NCI-H460 (cell line): ENCODE measurements around the gene NLRP6. TPM values are rescaled to one million over a fixed set of nuclear protein-coding genes. Genes with fewer than 3 reads are reported as not detected.
"Not testable (repeated sequence)": the region's sequence is repeated elsewhere in the genome, so short reads cannot be mapped to it uniquely, and the experiment has no call there.

Experiments
- DNase-seq: peaks from one replicate; pipeline ENCODE4 v3.0.0-alpha.2; 2016; ENCODE audit warnings: low read depth; ENCODE audit errors: extremely low read depth
- total RNA-seq: library from RNA; depleted of rRNA; stranded (reverse); fragments of >200 nt; shearing (Covaris generic); gene quantifications from 2 replicates; pipeline ENCODE4 v1.2.3, GENCODE V29; 2014

The NLRP6 gene
- total RNA-seq, 1 experiment from 2014 or later: not detected

- no peak for DNase-seq
These were observed 2.7 kb downstream of the NLRP6 start for GRCh38 chr11:280706-281485.

- no peak for DNase-seq
These were observed 3.4 kb downstream of the NLRP6 start for GRCh38 chr11:281486-282161.

- no peak for DNase-seq
These were observed 4.0 kb downstream of the NLRP6 start for GRCh38 chr11:282171-282570.

- DNase-seq: no peak
These were observed 4.6 kb downstream of the NLRP6 start for GRCh38 chr11:282630-283360.

- no peak for DNase-seq
These were observed 5.3 kb downstream of the NLRP6 start for GRCh38 chr11:283405-284104.

- no peak for DNase-seq
These were observed 6.2 kb downstream of the NLRP6 start for GRCh38 chr11:284105-285020.

- DNase-seq: no peak
These were observed 7.0 kb downstream of the NLRP6 start for GRCh38 chr11:285021-285893.

GRCh38 chr11:285894-286220 is 7.7 kb downstream of the NLRP6 start:
- DNase-seq: no peak

- DNase-seq: not testable (repeated sequence)
These were observed 9.0 kb downstream of the NLRP6 start for GRCh38 chr11:286977-287820.

- no peak for DNase-seq
These were observed 9.7 kb downstream of the NLRP6 start for GRCh38 chr11:287821-288477.

GRCh38 chr11:288478-289397 is 10.5 kb downstream of the NLRP6 start, which contains the start of gene PGGHG:
PGGHG (plus strand) TSS chr11:289126; CDS start chr11:289817, 691 bp downstream.
- DNase-seq: no peak

- DNase-seq: no peak
These were observed 11.1 kb downstream of the NLRP6 start for GRCh38 chr11:289398-289711.

- no peak for DNase-seq
These were observed 11.8 kb downstream of the NLRP6 start for GRCh38 chr11:289712-290620.

- no peak for DNase-seq
These were observed 12.5 kb downstream of the NLRP6 start for GRCh38 chr11:290621-291231.
